Transverse colon (tissue), 4 donors: Measurements from ENCODE around the gene ATAT1. TPM values are rescaled to one million over a fixed set of nuclear protein-coding genes. Genes with fewer than 3 reads are reported as not detected.
A peak's percentile ranks its signal among the peaks of the same experiment; 100 is the strongest.

Source experiments
- DNase-seq: peaks from one replicate; pipeline ENCODE4 v3.0.0-alpha.2; 2019
- H3K27ac ChIP-seq, 4 donors: fragments of 200-600 bp; sonication (generic); 2 replicates each; pipeline ENCODE4 v1.5.1; 2016 to 2018; ENCODE audit warnings: inconsistent platforms in 4 of 4
- H3K27me3 ChIP-seq: fragments of 200-600 bp; sonication (generic); 2 replicates; pipeline ENCODE4 v1.5.1; 2017; ENCODE audit warnings: inconsistent platforms
- H3K36me3 ChIP-seq, 4 donors: fragments of 200-600 bp; sonication (generic); 2 replicates each; pipeline ENCODE4 v1.5.1; 2017 to 2019; ENCODE audit warnings: inconsistent platforms in 4 of 4
- H3K4me1 ChIP-seq, 4 donors: fragments of 200-600 bp; sonication (generic); 2 replicates each; pipeline ENCODE4 v1.5.1; 2017 to 2020; ENCODE audit warnings: inconsistent platforms in 4 of 4
- H3K4me3 ChIP-seq, 4 donors: fragments of 200-600 bp; sonication (generic); 1 replicate in 1 of 4; 2 replicates in 3 of 4; pipeline versions ENCODE4 v1.5.1 to v1.6.1; 2017 to 2019; ENCODE audit warnings: inconsistent platforms in 4 of 4
- H3K9me3 ChIP-seq, 2 donors: fragments of 200-600 bp; sonication (generic); 2 replicates each; pipeline ENCODE4 v1.5.1; 2017 to 2019; ENCODE audit warnings: inconsistent platforms in 2 of 2
- CTCF ChIP-seq, 5 experiments: fragments of 200-600 bp in 3 of 5; fragments of 450-650 bp in 2 of 5; sonication (generic) in 3 of 5; IDR thresholded peaks; 1 replicate in 2 of 5; 2 replicates in 3 of 5; pipeline ENCODE4 v1.5.1; 2016 to 2017; ENCODE audit warnings: antibody characterized with exemption in 5 of 5, inconsistent platforms in 3 of 5, mild to moderate bottlenecking in 2 of 5, moderate library complexity in 1 of 5
- EP300 ChIP-seq: sonication (generic); formaldehyde crosslinking; IDR thresholded peaks from one replicate; pipeline ENCODE4 v1.6.1; 2017; ENCODE audit warnings: antibody characterized with exemption, low read depth
- POLR2A ChIP-seq: fragments of 450-650 bp; IDR thresholded peaks from one replicate; pipeline ENCODE4 v1.6.1; 2016; ENCODE audit warnings: antibody characterized with exemption, mild to moderate bottlenecking, moderate library complexity
- POLR2AphosphoS5 ChIP-seq, 3 donors: sonication (generic); formaldehyde crosslinking; IDR thresholded peaks; one replicate each; pipeline ENCODE4 v1.6.1; 2016; ENCODE audit warnings: antibody characterized with exemption in 3 of 3
- WGBS, 2 donors: methylation state at CpG; one replicate each; pipeline ENCODE4 v1.1.5; 2018; ENCODE audit warnings: low coverage in 1 of 2; 5-methylcytosine and 5-hydroxymethylcytosine counted together
- in situ Hi-C, 4 donors: fragments of 200-750 bp; cut with MboI; loops; one replicate each; pipeline versions ENCODE4 v1.15.0 to v1.15.1; 2017; ENCODE audit warnings: low sequenced_read_pairs in 3 of 4, low pct_ligation_motif_present in 1 of 4, low pct_unique_long_range_greater_than_20kb in 1 of 4
- intact Hi-C: fragments of 100-400 bp; cut with DNase I; formaldehyde crosslinking; loops from one replicate; pipeline ENCODE4 v1.15.1; 2023; ENCODE audit warnings: low total_unique reads
- total RNA-seq, 4 donors: library from RNA; depleted of rRNA; stranded (reverse); fragments of >200 nt; gene quantifications; one replicate each; pipeline ENCODE4 v1.1.0, GENCODE V29; 2016

ATAT1 gene
- total RNA-seq, 4 donors from 2014 or later: 10.6 to 174 (median 22.2) TPM

- Histone ChIP-seq H3K36me3 (no peaks in the 10 kb centered on the region), H3K27ac (peak overlapping the region; percentile 93 to 99 (median 96)), H3K4me1 (peaks cover 6 to 66% (median 30%) of the 10 kb centered on the region in 4 donors), H3K9me3 (no peaks in the 10 kb centered on the region), H3K4me3 (peak overlapping the region in 1 of 4 donors; percentile 72), H3K27me3 (no peaks in the 10 kb centered on the region)
- TF ChIP-seq CTCF (IDR thresholded peaks at IDR 0.05) (no peak), POLR2A (no peak), POLR2AphosphoS5 (IDR thresholded peaks at IDR 0.05) (no peak), EP300 (no peak)
- WGBS, 2 donors: 80 to 84% methylated on average over 1 to 9 of the region's 9 CpGs
- in situ Hi-C loops: no loop called here
- DNase-seq: peak; percentile 37
- intact Hi-C loops: loop anchor here (5.0 kb wide), 1 partner anchor 71 kb away; the partner anchor contains the start of genes MRPS18B and PPP1R10
Observed at GRCh38 chr6:30688569-30688968, 61.9 kb downstream of the ATAT1 start.

GRCh38 chr6:30689022-30689865 is 62.6 kb downstream of the ATAT1 start:
- DNase-seq: no peak
- Histone ChIP-seq H3K27ac (peak overlapping the region; percentile 93 to 99 (median 96)), H3K4me3 (no peak overlapping the region), H3K27me3 (no peaks in the 10 kb centered on the region), H3K9me3 (no peaks in the 10 kb centered on the region), H3K4me1 (peaks cover 6 to 59% (median 29%) of the 10 kb centered on the region in 4 donors), H3K36me3 (no peaks in the 10 kb centered on the region)
- in situ Hi-C loops: no loop called here
- WGBS, 2 donors: 75 to 78% methylated on average over 5 to 10 of the region's 11 CpGs
- intact Hi-C loops: loop anchor here (5.0 kb wide), 1 partner anchor 72 kb away; the partner anchor contains the start of genes MRPS18B and PPP1R10
- TF ChIP-seq POLR2A: no peak
- TF ChIP-seq POLR2AphosphoS5 (IDR thresholded peaks at IDR 0.05): no peak
- TF ChIP-seq CTCF (IDR thresholded peaks at IDR 0.05): no peak
- TF ChIP-seq EP300: no peak

GRCh38 chr6:30689985-30690384 is 63.3 kb downstream of the ATAT1 start:
- in situ Hi-C loops: no loop called here
- intact Hi-C loops: loop anchor here (5.0 kb wide), 1 partner anchor 73 kb away; the partner anchor contains the start of genes MRPS18B and PPP1R10
- H3K4me3 ChIP-seq: peak overlapping the region in 2 of 4 donors; percentile 61 to 82
- WGBS, 2 donors: 20 to 32% methylated on average over 1 to 4 of the region's 4 CpGs
- H3K36me3 ChIP-seq: no peaks in the 10 kb centered on the region
- no peaks in the 10 kb centered on the region for H3K9me3 ChIP-seq
- DNase-seq: no peak
- H3K27ac ChIP-seq: peak overlapping the region; percentile 93 to 99 (median 96)
- no peaks in the 10 kb centered on the region for H3K27me3 ChIP-seq
- TF ChIP-seq EP300: no peak
- no peak for TF ChIP-seq POLR2A
- TF ChIP-seq CTCF (IDR thresholded peaks at IDR 0.05): no peak
- no peak for TF ChIP-seq POLR2AphosphoS5 (IDR thresholded peaks at IDR 0.05)
- H3K4me1 ChIP-seq: peaks cover 6 to 53% (median 28%) of the 10 kb centered on the region in 4 donors

DNA sequence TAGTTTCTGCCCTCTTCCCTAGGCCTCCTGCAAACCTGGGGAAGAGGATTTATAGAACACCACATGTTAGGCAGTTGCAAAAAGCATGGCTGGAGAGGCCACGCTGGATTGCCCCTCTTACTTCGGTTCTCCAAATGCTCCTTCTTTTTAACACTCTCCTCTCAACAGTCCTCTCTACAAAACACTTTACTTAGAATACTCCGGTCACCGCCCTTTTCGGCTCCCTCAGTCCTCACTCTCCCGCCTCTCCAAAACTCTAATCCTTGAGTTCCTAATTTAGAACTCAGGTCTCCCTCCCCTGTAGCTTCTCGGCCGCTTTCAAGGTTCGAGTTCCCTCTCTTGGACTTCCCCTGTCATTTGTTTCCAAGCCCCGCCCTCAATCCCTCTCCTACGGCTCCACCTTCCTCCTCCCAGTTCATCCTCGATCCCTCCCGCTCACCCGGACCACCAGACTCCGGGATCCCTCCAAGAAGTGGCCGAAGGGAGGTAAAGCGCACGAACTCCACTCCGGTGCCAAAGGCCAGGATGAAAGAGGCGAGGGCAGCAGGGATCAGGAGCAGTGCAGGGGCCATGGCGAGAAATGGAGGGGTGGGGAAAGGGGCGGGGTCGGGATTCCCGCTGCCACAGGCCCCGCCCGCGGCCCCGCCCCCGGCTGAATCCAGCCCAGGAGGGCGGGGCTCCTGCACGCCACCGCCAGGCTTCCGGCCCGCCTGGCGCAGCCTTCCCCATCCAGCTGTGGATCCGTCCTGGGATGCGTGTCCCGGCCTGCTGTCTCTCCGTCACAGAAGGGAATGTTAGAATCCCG is 63.9 kb downstream of the ATAT1 start, which contains the start of gene NRM:
Gene NRM, minus strand, starts transcription at position 582 of the 805 bp plus-strand sequence. Its CDS starts 10 bp downstream, at position 572.
- Histone ChIP-seq H3K27me3 (no peaks in the 10 kb centered on the region), H3K4me3 (peak within 1 kb of the TSS; percentile 36 to 82 (median 59)), H3K36me3 (no peaks in the 10 kb centered on the region), H3K9me3 (no peaks in the 10 kb centered on the region), H3K4me1 (peaks cover 6 to 46% (median 28%) of the 10 kb centered on the region in 4 donors), H3K27ac (peak within 1 kb of the TSS; percentile 93 to 99 (median 96))
- DNase-seq: peak; percentile 90
- TF ChIP-seq POLR2A (peak; percentile 27), CTCF (IDR thresholded peaks at IDR 0.05) (no peak), POLR2AphosphoS5 (IDR thresholded peaks at IDR 0.05) (peak; percentile 65 to 66 (median 65)), EP300 (no peak)
- intact Hi-C loops: no loop called here
- in situ Hi-C loops: no loop called here
- WGBS, 2 donors: 0 to 1% methylated on average over 10 to 34 of the region's 40 CpGs
